NCI-H2196 treated with DMSO at 0.1 percent for 48 hours (cell line): ENCODE data around the gene DMKN.
"Not testable (repeated sequence)": the region's sequence is repeated elsewhere in the genome, so short reads cannot be mapped to it uniquely, and the experiment has no call there.

ENCODE experiments used
- DNase-seq: peaks from one replicate; lab custom pipeline; 2025; ENCODE audit not compliant: unreplicated experiment; lab: John Stamatoyannopoulos, UW

Gene DMKN

DNA sequence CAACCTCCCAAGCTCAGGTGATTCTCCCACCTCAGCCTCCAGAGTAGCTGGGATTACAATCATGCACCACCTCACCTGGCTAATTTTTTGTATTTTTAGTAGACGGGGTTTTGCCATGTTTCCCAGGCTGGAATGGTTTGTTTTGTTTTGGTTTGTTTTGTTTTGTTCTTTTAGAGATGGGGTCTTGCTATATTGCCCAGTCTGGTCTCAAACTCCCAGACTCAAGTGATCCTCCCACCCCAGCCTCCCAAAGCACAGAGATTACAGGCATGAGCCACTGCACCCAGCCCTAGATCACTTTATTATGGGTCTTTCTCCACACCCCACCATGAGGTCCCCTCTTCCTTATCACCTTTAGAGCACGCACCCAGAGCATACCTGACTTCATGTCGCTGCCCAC lies 15.2 kb downstream of the DMKN start:
- no peak for DNase-seq

DNA sequence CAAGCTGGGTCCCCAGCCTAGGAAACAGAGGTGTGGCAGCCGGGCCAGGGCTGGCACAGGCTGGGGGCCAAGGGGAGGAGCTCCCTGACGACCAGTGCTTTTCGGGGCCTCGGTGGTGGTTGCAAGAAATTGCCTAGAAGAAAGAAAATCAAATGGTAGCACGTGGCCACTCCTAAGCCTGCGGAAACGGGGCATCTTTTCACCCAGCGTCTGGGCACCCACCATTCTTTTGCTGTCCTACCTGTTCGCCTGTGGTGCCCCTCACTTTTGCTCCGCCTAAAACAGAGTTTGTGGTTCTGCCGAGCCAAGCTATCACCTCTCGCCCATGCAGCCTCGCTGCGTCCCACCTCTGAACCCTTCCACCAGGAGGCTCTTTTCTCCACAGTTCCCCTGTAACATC lies 16.0 kb downstream of the DMKN start:
- no peak for DNase-seq

DNA sequence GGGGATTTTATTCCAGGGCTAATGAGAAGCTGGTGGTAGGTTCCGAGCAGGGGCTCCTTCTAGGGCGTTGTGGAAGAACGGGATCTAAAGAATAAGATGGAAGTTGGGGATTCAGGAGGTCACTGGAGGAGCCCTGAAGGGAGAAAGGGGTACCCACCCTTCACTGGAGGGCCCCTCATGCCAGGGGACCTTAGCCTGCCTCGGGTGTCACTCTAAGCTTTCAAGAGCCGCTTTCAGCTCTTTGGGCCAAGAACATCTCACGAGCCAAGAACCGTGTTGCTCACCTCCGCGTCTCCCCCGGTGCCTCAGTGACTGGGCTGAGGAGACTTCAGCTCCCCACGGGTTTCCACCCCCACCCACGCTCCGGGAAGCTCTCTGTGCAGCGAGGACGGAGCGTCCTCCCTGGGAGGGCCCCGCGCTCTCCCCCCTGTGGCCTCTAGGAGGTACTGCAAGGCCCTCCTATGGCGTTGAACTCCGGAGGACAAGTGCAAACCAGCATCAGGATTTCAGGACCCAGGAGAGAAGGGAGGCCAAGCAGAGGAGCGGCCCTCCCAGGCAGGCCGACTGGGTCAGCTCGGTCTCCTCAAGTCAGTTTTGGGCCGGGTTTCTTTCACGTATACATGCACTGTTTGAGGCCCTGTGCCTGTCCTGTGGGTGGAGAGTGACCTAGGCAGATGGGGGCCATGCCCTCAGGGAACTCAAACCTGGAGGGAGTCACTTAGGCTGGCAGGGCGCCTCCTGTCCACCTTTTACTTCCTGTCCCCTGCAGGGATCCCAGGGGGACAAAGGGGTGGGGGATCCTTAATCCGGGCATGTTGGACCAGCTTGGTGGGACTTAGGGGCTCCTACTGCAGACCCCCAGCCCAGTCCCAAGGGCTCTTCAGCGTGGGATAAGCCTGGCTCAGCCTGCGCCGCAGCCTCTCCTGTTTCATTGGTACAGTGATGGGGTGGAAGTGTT lies 18.1 kb downstream of the DMKN start:
- DNase-seq = peak; percentile 69

GRCh38 chr19:35493971-35494370 lies 19.5 kb downstream of the DMKN start:
- no peak for DNase-seq

GRCh38 chr19:35491836-35492360 lies 21.6 kb downstream of the DMKN start:
- DNase-seq = no peak

- DNase-seq = no peak
Measured at GRCh38 chr19:35490364-35490763, 23.1 kb downstream of the DMKN start, which contains the start of gene KRTDAP. Gene KRTDAP, minus strand, starts transcription at chr19:35490464. Its CDS starts 22 bp downstream, at chr19:35490442.

- no peak for DNase-seq
Measured at GRCh38 chr19:35488677-35489076, 24.8 kb downstream of the DMKN start.

DNA sequence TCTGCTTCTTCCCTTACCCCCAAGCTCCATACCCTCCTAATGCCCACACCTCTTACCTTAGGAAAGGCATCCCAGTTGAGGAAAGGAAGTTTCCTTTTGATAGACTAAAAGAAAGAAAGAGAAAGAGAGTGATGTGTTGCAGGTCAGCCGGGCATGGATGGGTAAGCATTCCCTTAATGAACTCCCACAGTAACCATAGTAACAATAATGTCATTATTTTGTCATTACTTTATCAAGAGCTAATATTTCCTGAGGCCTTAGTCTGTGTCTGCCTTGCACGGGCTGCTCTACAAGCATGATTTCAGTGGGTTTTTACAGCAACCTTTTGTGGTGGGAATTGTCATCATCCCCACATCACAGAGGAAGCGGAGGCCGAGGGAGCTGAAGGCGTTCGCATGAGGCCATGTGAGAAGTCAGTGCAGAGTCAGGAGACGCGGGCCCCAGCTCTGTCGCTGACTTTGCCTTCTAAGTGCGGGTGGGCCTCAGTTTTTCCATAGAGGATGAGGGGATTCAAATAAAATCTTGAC lies 25.7 kb downstream of the DMKN start:
- no peak for DNase-seq

- no peak for DNase-seq
Measured at GRCh38 chr19:35486268-35486708, 27.2 kb downstream of the DMKN start.

DNA sequence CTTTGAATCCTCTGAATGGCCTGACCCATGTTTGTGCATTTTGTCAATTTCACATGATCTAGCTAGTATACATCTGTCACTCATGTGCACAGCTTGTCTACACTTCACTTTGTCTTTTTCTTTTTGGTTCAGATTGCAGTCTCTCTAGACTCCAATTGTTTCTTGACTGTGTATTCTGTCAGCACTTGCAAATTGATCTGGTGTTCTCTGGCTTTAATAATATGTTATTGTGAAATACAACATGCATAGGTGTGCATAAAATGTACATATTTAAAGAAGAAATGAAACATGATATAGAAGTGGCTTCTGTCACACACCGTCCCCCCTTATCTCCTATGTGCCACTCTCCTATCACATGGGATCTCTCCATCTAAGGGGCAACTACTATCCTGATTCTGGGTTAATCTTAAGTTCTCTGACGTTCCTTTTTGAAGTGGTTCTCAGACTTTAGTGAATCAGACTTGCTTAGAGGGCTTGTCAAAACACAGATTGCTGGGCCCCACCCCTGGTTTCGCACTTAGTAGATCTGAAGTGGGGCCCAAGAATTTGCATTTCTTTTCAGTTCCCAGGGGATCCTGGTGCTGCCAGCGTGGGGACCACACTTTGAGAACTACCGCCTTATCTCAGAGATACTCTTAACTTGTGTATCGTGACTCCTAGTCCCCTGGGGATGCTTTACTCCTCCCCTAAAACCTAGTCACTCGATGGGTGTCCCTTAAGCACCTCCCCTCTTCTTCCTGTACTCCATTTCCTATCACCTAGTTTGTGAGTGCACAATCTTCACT lies 29.0 kb downstream of the DMKN start:
- DNase-seq = no peak

DNA sequence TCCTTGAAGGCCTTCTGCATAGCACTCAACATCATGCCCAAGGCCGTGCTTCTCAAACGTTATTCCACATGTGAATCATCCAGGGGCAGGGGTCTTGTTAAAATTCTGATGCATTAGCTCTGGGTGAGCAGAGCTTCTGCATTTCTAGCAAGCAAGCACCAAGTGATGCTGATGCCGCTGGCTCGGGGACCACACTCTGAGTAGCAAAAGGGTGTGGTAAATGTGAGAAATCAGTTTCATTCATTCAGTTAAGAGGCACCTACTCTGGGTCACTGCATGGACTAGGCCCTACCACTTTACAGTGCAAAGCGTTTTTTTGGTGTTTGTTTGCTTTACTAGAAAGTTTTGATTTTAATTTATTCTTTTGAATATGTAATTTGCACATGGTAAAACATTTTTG lies 30.4 kb downstream of the DMKN start:
- no peak for DNase-seq

GRCh38 chr19:35478794-35479677 lies 34.4 kb downstream of the DMKN start:
- DNase-seq = no peak

DNA sequence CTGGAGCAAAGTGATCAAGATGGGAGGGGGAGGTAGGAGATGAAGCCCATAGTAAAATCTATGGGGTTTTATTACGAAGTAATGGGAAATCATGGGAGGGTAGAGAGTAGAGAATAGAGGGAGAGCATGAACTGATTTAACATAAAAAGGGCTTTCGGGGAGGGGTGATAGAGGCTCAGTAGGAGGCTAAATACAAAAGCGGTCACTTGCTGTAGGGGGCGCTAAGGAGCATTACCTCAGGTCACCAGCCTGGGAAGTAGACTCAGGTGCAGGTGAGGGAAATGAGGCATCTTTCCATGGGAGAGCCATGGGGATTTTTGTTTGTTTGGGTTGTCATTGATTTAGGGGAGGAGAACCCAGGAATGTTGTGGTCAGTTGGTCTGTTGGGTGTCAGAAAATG lies 37.3 kb downstream of the DMKN start:
- DNase-seq = no peak

DNA sequence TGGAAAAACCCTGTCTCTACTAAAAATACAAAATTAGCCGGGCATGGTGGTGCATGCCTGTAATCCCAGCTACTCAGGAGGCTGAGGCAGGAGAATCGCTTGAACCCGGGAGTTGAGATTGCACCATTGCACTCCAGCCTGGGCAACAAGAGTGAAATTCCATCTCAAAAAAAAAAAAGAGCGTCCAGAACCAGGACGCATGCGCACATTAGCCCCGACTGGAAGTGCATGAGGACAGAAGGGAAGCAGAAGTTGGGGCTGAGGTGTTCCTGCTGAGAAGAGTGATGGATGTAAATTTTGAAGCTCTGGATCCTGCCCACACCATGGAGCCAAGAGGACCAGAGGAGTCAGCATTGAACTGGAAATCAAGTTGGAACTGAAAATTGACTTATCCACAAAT lies 38.9 kb downstream of the DMKN start:
- not testable (repeated sequence) for DNase-seq

DNA sequence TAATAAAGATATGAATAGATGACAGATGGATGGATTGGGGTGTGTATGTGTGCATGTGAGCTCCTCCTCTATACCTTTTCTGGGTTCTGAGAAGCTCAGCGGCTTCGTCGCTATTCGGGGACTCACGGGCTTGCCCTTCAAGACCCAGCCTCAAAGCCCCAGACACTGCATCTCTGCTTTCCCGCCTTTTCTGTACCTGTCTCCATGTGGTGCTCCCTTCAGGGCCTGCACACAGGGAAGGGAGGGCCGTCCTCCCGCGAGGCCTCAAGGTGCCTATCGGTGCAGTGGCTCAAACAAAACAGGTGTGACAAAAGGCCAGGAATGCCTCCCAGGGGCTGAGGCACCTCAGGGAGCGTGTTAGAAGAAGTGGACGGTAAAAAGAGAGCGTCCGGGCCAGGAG lies 39.3 kb downstream of the DMKN start:
- no peak for DNase-seq

DNA sequence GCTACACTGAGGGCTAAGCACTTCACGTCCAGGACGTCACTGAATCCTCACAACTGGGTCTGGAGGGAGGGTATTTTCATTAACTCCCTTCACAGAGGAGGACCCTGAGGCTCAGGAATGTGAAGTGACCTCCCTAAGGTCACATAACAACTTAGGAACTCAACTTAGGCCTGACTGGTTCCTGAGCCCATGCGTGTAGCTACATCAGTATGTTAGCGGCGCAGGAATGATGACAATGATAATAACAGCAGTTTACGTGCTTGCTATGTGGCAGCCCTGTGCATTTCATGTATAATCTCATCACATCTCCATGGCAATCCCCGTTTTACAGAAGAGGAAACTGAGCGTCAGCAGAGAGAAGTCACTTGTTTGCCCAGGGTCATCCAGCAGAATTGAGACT lies 41.5 kb downstream of the DMKN start:
- no peak for DNase-seq

GRCh38 chr19:35471075-35471474 lies 42.4 kb downstream of the DMKN start:
- DNase-seq = not testable (repeated sequence)

GRCh38 chr19:35470128-35470527 lies 43.3 kb downstream of the DMKN start:
- no peak for DNase-seq

- peak; percentile 6 for DNase-seq
Measured at GRCh38 chr19:35468637-35469036, 44.8 kb downstream of the DMKN start.

DNA sequence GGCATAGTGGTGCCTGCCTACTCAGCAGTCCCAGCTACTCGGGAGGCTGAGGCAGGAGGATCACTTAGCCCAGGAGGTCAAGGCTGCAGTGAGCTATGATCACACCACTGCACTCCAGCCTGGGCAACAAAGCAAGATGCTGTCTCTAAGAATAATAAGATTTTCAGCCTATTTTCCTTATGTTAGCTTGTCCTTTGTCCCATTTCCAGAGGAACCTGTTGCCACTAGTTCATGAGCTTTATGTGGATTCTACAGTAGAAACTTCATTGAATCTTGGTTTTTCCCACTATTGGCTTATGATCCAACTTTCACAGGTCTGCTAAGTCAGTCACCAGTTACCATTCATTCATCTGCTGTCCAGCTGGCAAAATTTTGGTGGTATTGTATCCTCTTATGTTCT lies 47.2 kb downstream of the DMKN start:
- no peak for DNase-seq
